Measurements from ENCODE around the gene CCDC102A. TPM values are rescaled to one million over a fixed set of nuclear protein-coding genes. Genes with fewer than 3 reads are reported as not detected.

The CCDC102A gene
- total RNA-seq, 1 experiment from 2014 or later: 11.1 TPM

DNA sequence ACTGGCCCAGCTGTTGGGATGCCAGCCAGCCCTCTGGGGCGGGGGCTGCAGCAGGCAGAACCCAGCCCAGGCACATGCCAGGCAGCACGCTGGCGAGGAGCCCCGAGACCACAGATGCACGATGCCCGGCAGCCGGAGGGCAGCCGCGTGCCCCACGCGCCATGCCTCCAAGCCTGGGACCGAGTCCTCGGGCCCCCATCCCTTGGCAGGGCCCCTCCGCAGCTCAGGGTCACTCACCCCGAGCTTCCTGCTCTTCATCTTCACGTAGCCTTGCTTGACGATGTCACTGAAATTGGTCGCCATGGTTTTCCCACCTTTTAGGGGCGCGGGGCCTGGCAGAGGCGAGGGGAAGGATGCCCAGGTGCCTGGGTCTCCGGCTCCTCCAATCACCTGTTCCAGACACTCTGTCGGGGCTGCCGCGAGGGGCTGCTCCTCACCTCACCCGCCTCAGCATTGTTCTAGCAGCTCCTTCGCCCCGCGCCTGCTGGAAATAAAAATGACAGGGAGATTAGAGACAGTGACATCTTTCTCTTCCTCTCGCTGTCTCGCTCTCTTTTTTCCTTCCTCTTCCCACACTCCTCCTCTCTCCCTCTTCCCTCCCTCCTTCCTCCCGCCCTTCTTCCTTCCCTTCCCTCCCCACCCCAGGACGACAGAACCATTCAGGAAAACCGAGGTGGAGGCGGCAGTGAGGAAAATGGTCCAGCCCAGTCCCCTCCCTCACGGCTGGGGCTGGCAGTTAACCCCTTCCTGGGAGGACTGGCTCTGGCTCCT, 57.0 kb downstream of the CCDC102A start:
- no peaks in the 10 kb centered on the region for H3K27me3 ChIP-seq
- peak overlapping the region; percentile 52 for H3K4me3 ChIP-seq
- peak; percentile 73 to 79 for DNase-seq
- H3K36me3 ChIP-seq: no peaks in the 10 kb centered on the region
- no peaks in the 10 kb centered on the region; the same call in 1 of the 2 replicates for H3K4me1 ChIP-seq
- no peaks in the 10 kb centered on the region for H3K9me3 ChIP-seq (replicated peaks)
- no peak overlapping the region for H3K27ac ChIP-seq

- no peaks in the 10 kb centered on the region; the same call in 1 of the 2 replicates for H3K4me1 ChIP-seq
- no peaks in the 10 kb centered on the region for H3K36me3 ChIP-seq
- no peak for DNase-seq
- H3K9me3 ChIP-seq (replicated peaks): no peaks in the 10 kb centered on the region
- no peak overlapping the region for H3K27ac ChIP-seq
- peak overlapping the region; percentile 52 for H3K4me3 ChIP-seq
- no peaks in the 10 kb centered on the region for H3K27me3 ChIP-seq
These were observed 57.8 kb downstream of the CCDC102A start for GRCh38 chr16:57478396-57479204.

- DNase-seq: no peak
- Histone ChIP-seq H3K4me3 (no peak overlapping the region), H3K27ac (no peak overlapping the region)
These were observed 58.7 kb downstream of the CCDC102A start for GRCh38 chr16:57477531-57478202.

GRCh38 chr16:57476546-57477410, 59.6 kb downstream of the CCDC102A start:
- H3K4me1 ChIP-seq: no peaks in the 10 kb centered on the region; the same call in 1 of the 2 replicates

More at GRCh38 chr16:57477531-57478202, 58.7 kb downstream of the CCDC102A start:
- Histone ChIP-seq H3K4me1 (no peaks in the 10 kb centered on the region; the same call in 1 of the 2 replicates), H3K9me3 (replicated peaks) (no peaks in the 10 kb centered on the region), H3K36me3 (0 out of 2 replicates have a peak, but pooled peaks cover 3% of the 10 kb centered on the region), H3K27me3 (no peaks in the 10 kb centered on the region)

DNA sequence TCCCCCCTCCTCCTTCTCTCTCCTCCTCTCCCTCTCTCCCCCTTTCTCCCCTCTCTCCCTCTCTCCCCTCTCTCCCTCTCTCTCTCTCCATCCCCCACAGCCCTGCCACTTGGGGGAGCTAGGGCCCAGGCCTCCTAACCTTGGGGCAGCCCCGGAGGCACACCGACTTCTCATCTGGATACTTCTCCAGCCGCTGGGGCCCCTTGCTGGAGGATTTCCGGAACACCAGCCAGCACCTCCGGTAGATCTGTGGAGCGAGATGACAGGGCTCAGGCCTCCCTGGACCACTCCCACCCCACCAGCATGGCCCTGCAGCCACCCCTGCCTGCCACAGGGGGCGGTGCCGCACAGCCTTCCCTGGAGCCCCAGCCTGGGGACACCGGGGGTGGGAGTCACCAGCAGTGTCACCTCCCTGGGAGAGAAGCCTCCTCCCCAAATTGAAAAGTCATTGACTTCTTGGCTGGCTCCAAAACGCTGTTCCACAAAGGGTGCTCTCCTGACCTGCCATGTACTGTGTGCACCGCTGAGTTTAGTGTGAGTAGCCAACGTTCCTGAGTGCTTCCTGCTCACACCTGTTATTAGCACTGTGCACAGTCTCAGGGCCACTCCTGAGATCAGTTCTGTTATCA, 60.5 kb downstream of the CCDC102A start:
- H3K27ac ChIP-seq: no peak overlapping the region
- H3K4me3 ChIP-seq: no peak overlapping the region
- H3K4me1 ChIP-seq: no peaks in the 10 kb centered on the region; the same call in 1 of the 2 replicates
- peak; percentile 73 to 74 for DNase-seq
- peaks cover 11% of the 10 kb centered on the region for H3K36me3 ChIP-seq
- H3K27me3 ChIP-seq: no peaks in the 10 kb centered on the region
- no peaks in the 10 kb centered on the region for H3K9me3 ChIP-seq (replicated peaks)

More at GRCh38 chr16:57476546-57477410, 59.6 kb downstream of the CCDC102A start:
- no peak for DNase-seq
- 0 out of 2 replicates have a peak, but pooled peaks cover 5% of the 10 kb centered on the region for H3K36me3 ChIP-seq
- no peaks in the 10 kb centered on the region for H3K27me3 ChIP-seq
- H3K4me3 ChIP-seq: no peak overlapping the region
- H3K9me3 ChIP-seq (replicated peaks): no peaks in the 10 kb centered on the region
- H3K27ac ChIP-seq: no peak overlapping the region

DNA sequence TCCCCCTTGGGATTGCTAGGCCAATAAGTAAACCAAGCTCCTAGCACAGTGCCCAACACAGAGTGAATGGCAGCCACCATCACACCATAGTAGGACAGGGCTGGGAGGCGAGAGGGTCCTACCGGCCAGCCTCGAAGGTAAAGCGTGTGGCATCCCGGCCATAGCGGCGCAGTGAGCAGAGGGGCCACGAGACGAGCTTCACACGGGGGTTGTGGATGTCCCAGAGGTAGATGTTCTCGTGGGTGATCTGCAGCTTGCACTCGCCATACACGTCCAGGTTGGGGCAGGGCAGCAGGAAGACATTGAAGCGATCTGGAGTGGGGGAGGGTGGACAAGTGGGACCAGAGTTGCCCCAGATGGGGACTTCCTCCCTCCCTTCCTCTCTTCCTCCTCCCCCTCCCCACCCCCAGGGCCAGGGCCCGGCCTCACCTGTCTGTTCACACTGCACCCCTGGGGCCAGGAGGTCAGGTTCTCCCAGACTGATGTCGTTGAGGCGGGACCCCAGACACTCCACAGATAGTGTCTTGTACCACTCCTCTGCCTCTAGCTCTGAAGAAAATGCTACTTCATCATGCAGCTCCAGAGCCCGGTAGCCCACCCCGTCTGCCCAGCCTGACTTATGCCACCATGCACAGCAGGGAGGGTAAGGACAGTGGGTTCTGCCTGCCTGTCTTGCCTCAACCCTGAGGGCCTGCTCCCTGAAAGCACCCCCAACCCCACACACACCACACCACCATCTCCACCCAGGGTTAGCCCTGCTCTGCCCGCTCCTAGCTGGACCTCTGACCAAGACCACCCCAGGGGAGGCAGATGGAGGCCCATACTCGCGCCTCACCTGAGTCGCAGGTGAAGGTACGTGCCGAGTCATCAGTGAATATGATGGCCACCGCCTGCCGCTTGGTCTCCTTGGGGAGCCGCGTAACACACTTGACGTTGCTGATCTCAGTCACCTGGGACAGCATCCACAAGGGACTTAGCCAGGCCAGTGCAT, 61.4 kb downstream of the CCDC102A start:
- peaks cover 20% of the 10 kb centered on the region for H3K36me3 ChIP-seq
- no peak for DNase-seq
- no peaks in the 10 kb centered on the region for H3K9me3 ChIP-seq (replicated peaks)
- H3K4me1 ChIP-seq: no peaks in the 10 kb centered on the region; the same call in 1 of the 2 replicates
- H3K27me3 ChIP-seq: no peaks in the 10 kb centered on the region
- H3K4me3 ChIP-seq: no peak overlapping the region
- no peak overlapping the region for H3K27ac ChIP-seq

DNA sequence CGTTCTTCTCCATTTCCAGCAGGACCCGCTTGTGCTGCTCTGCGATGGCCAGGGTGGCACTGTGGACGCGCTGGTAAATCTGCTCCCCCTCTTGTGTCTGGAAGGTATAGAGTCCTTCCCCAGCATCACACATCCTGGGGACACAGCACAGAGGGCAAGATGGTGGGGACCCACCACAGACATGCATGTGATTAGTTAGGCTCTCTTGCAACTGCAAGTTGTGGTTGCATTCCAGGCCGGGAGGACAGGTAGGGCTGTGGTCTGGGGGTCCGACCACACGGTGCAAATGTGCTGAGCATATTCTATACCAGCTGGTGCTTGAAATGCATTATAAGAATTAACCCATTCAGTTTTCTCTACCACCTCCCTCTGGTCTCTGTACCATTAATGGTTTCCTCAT, 62.5 kb downstream of the CCDC102A start:
- Histone ChIP-seq H3K4me1 (no peaks in the 10 kb centered on the region; the same call in 1 of the 2 replicates), H3K4me3 (no peak overlapping the region), H3K9me3 (replicated peaks) (no peaks in the 10 kb centered on the region), H3K27me3 (no peaks in the 10 kb centered on the region), H3K36me3 (peaks cover 29% of the 10 kb centered on the region), H3K27ac (no peak overlapping the region)
- DNase-seq: no peak

DNA sequence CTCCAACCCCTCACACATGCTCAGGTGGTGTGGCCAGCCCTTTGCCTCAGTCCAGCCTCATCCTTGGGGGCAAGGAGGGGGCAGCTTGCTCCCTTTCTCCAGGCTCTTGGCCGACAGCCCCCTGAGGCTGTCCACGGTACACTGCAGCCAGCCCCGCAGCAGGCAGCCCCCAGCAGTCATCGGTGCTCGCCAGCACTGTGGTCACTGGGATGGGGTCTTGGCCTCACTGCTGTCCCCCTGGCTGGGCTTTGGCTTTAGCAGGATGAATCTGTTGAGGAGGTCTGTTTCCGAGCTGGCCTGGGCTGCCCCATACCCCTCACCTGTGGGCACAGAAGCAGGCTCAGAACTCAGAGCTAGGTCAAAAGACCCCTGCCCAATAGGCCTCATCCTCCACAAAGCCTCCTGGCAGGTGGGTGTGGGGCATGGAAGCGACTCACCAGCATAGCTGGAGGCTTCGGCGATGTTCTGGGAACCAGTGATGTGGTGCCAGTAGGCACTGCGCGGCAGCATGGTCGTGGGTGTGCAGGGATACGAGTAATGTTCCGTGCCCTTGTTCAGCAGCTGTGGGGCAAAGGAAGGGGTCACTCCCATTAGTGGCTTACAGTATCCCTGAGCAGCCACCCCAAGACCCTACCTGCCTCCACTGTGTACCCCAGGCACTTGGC, 63.1 kb downstream of the CCDC102A start:
- no peaks in the 10 kb centered on the region for H3K9me3 ChIP-seq (replicated peaks)
- H3K36me3 ChIP-seq: peaks cover 35% of the 10 kb centered on the region
- no peaks in the 10 kb centered on the region for H3K4me1 ChIP-seq
- H3K4me3 ChIP-seq: no peak overlapping the region
- no peak overlapping the region for H3K27ac ChIP-seq
- DNase-seq: no peak
- H3K27me3 ChIP-seq: no peaks in the 10 kb centered on the region

DNA sequence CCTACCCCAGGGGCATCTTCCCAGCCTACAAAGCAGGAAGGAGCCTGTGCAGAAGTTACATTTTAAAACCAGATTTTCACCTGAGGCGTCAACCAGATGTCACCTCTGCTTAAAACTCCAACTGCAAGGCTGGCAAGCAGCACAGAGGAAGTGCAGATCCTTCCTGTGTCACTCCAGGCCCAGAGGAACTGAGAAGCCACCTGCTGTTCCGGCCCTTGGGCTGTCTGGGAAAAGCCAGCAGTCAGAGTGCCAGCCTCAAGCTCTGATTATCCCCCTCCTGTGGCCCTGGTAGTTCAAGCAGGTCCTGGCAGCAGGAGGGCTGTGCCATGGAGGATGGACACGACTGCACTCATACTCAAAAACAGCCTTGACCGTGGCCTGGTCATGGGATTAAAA, 63.7 kb downstream of the CCDC102A start:
- Histone ChIP-seq H3K27me3 (no peaks in the 10 kb centered on the region), H3K4me1 (no peaks in the 10 kb centered on the region), H3K4me3 (no peak overlapping the region), H3K9me3 (replicated peaks) (no peaks in the 10 kb centered on the region), H3K27ac (no peak overlapping the region), H3K36me3 (peaks cover 41% of the 10 kb centered on the region)
- no peak for DNase-seq

DNA sequence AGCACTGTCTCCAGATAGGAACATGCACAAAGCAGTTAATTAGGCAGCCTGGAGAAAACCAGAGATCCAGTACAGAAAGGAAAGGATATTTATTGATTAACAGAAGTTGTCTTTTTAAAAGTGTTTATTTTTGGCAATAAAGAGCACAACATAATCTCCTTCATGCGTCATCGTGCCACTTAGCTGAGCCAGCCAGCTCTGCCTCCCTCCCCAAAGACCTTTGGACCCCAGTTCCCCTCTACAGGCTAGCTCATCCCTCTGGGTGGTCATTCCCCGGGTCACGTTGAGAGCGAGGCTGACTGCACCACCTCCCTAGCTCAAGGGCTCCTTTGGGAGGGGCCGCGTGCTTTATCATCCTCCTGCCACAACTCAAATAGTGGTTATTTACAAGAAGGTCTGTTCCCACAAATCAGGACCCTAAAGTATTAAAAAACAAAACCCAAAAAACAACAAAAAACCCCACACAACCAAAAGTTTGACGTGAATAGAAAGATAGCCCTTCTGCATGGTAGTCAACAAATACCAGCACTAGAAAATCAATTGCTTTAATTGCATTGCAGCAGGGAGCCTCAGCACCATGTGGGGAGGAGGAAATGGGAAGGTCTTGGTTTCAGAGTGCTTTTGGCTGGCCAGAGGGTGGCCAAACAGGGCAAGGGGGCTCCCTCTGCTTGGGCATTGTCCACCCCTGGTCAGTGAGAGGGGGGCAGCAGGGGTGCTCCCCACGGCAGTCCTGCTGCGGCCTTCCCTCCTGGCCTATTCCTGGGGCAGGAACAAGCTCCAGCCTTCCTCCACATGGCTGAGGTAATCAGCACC, 64.3 kb downstream of the CCDC102A start:
- Histone ChIP-seq H3K4me3 (no peak overlapping the region), H3K27me3 (no peaks in the 10 kb centered on the region), H3K9me3 (replicated peaks) (no peaks in the 10 kb centered on the region), H3K27ac (no peak overlapping the region), H3K36me3 (peaks cover 47% of the 10 kb centered on the region), H3K4me1 (no peaks in the 10 kb centered on the region)
- no peak for DNase-seq

- peaks cover 56% of the 10 kb centered on the region for H3K36me3 ChIP-seq
- H3K9me3 ChIP-seq (replicated peaks): no peaks in the 10 kb centered on the region
- H3K4me1 ChIP-seq: no peaks in the 10 kb centered on the region
- DNase-seq: no peak
- H3K4me3 ChIP-seq: no peak overlapping the region
- no peaks in the 10 kb centered on the region for H3K27me3 ChIP-seq
- no peak overlapping the region for H3K27ac ChIP-seq
These were observed 65.2 kb downstream of the CCDC102A start for GRCh38 chr16:57471209-57471608.

DNA sequence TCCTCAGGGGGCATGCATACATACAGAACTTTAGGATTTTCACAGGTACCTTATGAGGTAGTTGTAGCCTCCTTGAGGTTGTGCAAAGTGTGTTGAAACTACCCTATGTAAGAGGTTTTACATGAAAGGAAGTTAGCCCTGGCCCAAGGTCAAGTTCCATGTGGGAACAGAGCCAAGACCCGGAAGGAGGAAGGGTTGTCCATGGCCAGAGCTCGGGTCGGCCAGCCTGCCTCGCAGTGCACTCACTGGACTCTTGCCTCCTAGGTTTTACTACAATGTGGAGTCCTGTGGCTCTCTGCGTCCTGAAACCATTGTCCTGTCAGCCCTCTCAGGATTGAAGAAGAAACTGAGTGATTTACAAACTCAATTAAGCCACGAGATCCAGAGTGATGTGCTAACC, 65.7 kb downstream of the CCDC102A start:
- Histone ChIP-seq H3K4me1 (no peaks in the 10 kb centered on the region), H3K36me3 (peaks cover 61% of the 10 kb centered on the region), H3K27ac (no peak overlapping the region), H3K9me3 (replicated peaks) (no peaks in the 10 kb centered on the region), H3K4me3 (no peak overlapping the region), H3K27me3 (no peaks in the 10 kb centered on the region)
- DNase-seq: no peak
